IPS-NIHi7 (cell line): Measurements from ENCODE around the gene HOXA11.

Experiments
- DNase-seq: peaks from one replicate; pipeline ENCODE4 v3.0.0; 2012; ENCODE audit warnings: mixed read lengths; ENCODE audit errors: extremely low spot score

The HOXA11 gene

GRCh38 chr7:27192546-27193334, 7.7 kb upstream of the HOXA11 start:
- no peak for DNase-seq

DNA sequence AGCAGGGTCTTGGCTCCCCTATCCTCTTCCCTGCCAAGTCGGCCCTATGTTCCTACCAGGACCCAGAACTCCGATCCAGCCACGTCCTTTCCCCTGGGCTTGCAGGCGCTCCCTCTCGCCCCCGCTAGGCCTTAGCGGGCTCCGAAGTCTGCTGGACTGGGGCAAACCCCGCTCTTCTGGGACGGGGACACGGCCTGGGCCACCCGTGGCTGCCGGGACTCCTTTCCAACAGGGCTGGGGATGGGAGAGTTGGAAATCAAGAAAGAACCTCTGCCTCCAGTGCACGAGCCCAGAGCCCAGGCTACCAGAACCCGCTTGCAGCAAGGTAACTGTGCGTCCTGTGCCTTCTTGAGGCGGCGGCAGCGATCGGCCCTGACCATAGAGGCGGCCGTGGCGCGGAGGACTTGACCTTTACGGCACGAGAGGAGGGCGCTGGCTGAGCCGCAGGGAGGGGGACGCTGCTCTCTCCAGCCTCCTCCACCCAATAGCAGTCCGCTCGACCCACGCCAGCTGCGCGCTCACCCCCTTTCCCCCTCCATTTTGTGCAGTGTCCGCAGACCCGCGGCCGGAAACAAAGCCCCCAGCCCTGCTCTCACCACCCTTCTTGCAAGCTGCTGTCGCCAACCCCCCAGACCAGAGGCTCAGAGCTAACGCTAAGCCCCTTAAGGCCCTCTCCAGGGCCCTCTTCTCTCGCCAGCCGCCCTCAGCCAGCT, 7.0 kb upstream of the HOXA11 start:
- DNase-seq = no peak

- DNase-seq = no peak
Measured at GRCh38 chr7:27191161-27191731, 6.2 kb upstream of the HOXA11 start.

DNA sequence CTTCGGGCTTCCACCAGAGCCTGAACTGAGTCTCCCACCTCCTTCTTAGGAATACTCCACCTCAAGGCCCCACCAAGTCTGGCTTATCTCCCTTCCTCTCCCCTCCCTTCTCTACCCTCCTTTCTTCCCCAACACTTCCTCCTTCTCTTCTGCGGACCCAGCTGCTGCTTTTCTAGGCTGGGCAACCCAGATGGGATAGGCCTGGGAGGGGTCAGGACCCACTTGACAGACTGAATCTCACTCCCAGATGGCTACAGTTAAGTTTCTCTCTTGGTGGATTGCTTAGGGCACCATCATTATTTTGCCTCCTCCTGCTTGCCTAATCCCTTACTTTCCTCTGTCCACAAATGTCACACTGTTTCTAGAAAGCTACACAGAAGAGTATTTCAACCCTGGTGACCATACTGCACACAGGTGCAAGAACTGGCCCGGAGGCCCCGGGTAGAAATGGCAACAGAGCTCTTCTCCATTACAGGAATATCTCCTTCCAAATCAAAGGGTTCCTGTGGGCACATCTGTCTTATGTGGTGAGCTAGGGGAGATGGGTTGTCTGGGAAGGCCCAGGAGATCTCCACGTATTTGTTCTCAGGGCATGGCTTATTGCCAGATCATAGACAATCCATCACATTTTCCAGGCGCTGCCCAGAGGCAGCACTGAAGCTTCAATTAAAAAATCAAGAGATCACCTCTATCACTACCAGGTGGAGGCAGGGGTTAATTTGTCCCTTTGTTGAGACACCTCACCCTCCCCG, 5.1 kb upstream of the HOXA11 start:
- no peak for DNase-seq

GRCh38 chr7:27189295-27189996, 4.4 kb upstream of the HOXA11 start:
- no peak for DNase-seq

- DNase-seq = no peak
Measured at GRCh38 chr7:27188386-27189294, 3.6 kb upstream of the HOXA11 start.

GRCh38 chr7:27187475-27188385, 2.7 kb upstream of the HOXA11 start:
- no peak for DNase-seq

DNA sequence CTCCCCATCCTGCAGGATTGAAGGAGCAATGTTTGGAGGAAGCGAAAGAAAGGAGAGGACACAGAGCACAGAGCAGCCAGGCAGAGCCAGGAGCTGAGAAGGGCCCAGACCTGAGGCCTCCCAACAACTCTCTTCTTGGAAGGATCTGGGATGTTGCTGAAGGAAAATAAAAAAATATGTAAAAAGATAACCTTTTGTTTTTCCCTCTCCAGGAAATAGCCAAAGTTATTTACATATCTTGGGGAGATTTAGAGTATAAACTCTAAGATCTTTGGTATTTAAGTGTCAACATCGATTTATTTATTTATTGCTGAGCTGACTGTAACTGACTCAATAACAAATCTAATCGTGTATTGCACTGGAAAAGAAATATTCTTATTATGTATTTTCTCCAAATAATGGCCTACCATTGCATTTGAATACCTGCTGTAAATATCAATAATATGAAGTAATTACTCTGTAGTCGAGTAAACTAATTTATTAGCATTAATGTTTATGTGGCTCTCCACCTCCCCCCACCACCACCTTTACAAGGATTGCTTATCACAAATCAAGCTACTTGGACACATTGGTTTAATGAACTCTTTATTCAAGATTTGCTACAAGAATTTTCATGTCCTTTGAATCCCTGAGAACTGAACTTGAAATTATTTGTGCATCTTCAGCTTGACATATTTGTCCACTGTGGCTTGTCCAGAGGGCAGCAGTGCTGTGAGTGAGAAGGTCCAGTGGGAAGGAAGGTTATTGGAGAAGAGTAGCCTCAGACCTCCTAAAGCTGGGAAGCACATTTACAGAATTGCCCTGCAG, 1.8 kb upstream of the HOXA11 start:
- no peak for DNase-seq

- no peak for DNase-seq
Measured at GRCh38 chr7:27185854-27186667, 1.0 kb upstream of the HOXA11 start.

- DNase-seq = no peak
Measured at GRCh38 chr7:27184337-27185012, 557 bp downstream of the HOXA11 start.

DNA sequence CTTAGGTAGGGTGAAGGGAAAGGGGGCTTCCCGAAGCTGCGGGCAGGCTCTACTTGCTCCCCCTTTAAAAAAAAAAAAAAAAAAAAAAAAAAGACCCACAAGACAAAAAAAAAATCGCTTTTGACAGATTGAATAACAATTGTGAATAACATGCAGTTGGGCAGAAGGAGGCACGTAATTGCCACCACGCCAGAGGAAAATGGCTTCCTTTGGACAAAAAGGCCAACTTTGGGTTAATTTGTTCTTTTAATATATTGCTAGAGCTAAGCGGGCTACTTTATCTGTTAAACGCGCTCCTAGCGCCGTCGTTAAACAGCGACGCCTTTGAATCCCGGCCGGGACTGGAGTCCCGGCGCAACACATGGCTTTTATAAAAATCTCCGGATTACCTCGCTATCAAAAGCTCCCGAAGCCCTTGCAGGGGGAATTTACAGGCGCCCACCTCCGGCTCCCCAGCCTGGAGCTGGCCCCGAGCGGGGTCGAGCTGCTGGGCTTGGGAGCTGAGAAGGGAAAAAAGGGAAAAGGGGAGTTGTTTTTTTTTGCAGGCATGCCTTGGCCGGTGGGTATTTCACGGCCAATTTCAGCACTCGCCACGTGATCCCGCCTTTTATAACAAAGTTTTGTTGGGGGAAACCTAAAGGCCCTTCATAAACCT, 1.2 kb downstream of the HOXA11 start:
- no peak for DNase-seq

DNA sequence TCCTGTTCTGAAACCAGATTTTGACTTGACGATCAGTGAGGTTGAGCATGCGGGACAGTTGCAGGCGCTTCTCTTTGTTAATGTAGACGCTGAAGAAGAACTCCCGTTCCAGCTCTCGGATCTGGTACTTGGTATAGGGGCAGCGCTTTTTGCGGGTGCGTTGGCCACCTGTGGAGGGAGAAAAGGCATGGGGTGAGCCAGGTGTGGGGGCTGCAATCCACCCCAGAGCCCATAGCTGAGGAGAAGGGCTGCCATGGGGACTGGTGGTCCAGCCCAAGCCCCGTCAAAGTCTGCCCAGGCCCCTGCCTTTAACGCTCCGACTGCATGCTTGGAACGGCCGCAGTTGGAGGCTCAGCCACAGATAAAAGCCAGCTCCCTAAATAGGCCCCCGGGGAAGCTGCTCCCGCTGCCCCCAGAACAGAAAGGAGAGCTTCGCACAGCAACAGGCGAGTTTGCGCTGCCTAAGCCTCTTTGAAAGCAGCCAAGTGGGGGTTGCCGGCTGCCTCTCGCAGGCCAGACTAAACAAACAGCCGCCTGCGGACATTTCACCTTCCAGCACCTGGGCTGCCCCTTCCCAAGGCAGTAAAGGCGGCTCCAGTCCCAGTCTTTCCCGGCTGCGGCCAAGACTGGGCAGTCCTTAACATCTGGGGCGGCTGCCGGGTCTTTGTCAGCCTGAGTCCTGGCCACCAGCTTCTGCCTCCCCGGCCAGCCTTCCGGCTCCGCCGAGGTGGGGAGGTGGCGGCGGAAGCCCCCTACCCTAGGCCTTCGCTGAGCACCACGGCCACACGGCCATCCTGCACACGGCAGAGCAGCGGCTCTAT, 2.0 kb downstream of the HOXA11 start:
- DNase-seq = no peak

DNA sequence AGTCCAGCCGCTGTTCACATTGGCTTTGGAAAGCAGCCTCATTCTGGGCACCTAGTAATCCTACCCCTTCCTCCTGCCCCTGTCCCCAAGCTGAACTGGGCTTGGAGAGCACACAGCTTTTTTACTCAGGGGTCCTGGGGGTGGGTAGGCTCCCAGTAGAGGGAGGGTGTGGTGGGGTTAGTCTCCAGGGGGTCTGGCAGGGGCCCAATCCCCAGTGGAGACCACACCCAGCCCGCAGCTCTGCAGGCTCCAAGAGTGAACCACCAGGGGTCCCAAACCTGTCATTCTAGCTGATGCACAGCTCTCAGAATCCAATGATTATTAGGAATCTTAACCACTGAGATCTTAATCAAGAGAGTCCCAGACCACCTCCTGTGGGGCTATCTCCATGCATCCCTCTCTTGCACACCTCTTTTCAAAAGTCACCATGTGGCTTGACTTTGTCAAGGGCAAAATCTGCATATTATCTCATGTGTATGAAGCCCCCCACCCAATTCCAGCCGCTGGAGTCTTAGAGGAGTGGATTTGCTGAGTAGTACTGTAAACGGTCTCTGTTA, 2.7 kb downstream of the HOXA11 start:
- no peak for DNase-seq

DNA sequence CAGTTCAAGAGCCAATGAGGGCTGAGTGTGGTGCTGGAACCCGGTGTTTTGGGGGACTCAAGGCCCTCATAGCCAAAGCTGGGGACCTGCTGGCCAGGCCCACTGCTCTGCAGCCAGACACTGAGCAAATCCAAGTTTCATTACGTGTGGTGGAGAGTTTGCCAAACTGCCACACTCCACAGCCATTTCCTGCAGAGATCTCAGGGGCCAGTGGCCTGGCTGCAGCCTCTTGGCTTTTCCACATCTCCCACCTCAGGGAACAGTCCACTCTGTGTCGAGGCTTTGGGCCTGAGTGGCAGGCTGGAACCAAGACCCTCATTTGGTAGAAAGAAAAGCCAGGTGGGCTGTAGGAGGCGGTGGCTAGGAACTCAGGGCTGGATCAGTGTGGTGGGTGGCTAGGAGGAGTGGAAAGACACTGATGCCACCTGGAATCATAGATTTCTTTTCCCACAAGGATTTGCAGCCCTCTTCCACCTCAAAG, 3.2 kb downstream of the HOXA11 start:
- DNase-seq = no peak
